H1 (cell line): ENCODE data around the gene CRB2. TPM values are rescaled to one million over a fixed set of nuclear protein-coding genes. Genes with fewer than 3 reads are reported as not detected.

Source experiments
- CTCF ChIA-PET: fragments of 300-600 bp; sonication (Branson Sonifier 250); formaldehyde crosslinking; loops from one replicate; lab custom pipeline; 2021; ENCODE audit not compliant: partially characterized antibody; lab: Charles Lee
- POLR2A ChIA-PET: fragments of 300-600 bp; sonication (Branson Sonifier 250); formaldehyde crosslinking; loops from one replicate; lab custom pipeline; 2021; ENCODE audit warnings: inconsistent platforms; ENCODE audit not compliant: partially characterized antibody; lab: Charles Lee
- DNase-seq, 2 experiments: peaks; one replicate each; pipeline versions ENCODE4 v3.0.0 to v3.0.0-alpha.2; 2010 to 2022; ENCODE audit warnings: low spot score in 2 of 2, low read depth in 1 of 2, mixed read lengths in 1 of 2
- FAIRE-seq: peaks from 2 replicates; lab custom pipeline; 2011; peaks lifted over from hg19 to GRCh38; lab: Jason Lieb, UNC
- H2AFZ ChIP-seq: 2 replicates; pipeline ENCODE4 v1.8.1; 2012; ENCODE audit warnings: low read length, inconsistent platforms
- H2AK5ac ChIP-seq: 2 replicates; pipeline ENCODE4 v1.6.1; 2013; ENCODE audit warnings: low read depth, low read length
- H2BK120ac ChIP-seq: replicated peaks from 2 replicates; pipeline ENCODE3; 2013; ENCODE audit warnings: low read depth, low read length, inconsistent platforms
- H2BK12ac ChIP-seq: 2 replicates; pipeline ENCODE4 v1.6.1; 2013; ENCODE audit warnings: low read depth, low read length
- H2BK15ac ChIP-seq: 2 replicates; pipeline ENCODE4 v1.6.1; 2013; ENCODE audit warnings: low read length
- H2BK20ac ChIP-seq: 2 replicates; pipeline ENCODE4 v1.6.1; 2013; ENCODE audit warnings: low read length
- H2BK5ac ChIP-seq: 2 replicates; pipeline ENCODE4 v1.6.1; 2013; ENCODE audit warnings: low read depth, low read length
- H3K14ac ChIP-seq: 2 replicates; pipeline ENCODE4 v1.6.1; 2013; ENCODE audit warnings: inconsistent platforms; ENCODE audit not compliant: insufficient read length
- H3K18ac ChIP-seq: 2 replicates; pipeline ENCODE4 v1.6.1; 2013; ENCODE audit warnings: low read length; ENCODE audit errors: extremely low read depth
- H3K23ac ChIP-seq: 2 replicates; pipeline ENCODE4 v1.6.1; 2013; ENCODE audit warnings: inconsistent platforms; ENCODE audit not compliant: insufficient read length
- H3K23me2 ChIP-seq: 2 replicates; pipeline ENCODE4 v1.6.1; 2013; ENCODE audit warnings: low read depth, low read length
- H3K27ac ChIP-seq: 2 replicates; pipeline ENCODE4 v1.6.1; 2011; ENCODE audit warnings: low read depth, low read length, inconsistent platforms
- H3K27me3 ChIP-seq, 4 experiments: replicated peaks in 1 of 4; 1 replicate in 1 of 4; 2 replicates in 3 of 4; pipeline versions ENCODE4 v1.6.1 to v1.8.1; 2011 to 2013; ENCODE audit warnings: low read length in 3 of 4, mild to moderate bottlenecking in 3 of 4, inconsistent platforms in 2 of 4, mixed read lengths in 2 of 4, moderate library complexity in 1 of 4; ENCODE audit not compliant: control insufficient read depth in 3 of 4, insufficient read depth in 3 of 4; ENCODE audit errors: extremely low read depth in 1 of 4
- H3K36me3 ChIP-seq, 4 experiments: 2 replicates each; pipeline versions ENCODE4 v1.6.1 to v1.8.1; 2011 to 2013; ENCODE audit warnings: mild to moderate bottlenecking in 4 of 4, low read length in 3 of 4, moderate library complexity in 2 of 4, control low read depth in 1 of 4, inconsistent platforms in 1 of 4; ENCODE audit not compliant: insufficient read depth in 4 of 4, control insufficient read depth in 2 of 4
- H3K4ac ChIP-seq: replicated peaks from 2 replicates; pipeline ENCODE3; 2013; ENCODE audit warnings: low read length, low read depth, mixed read lengths, inconsistent platforms; ENCODE audit not compliant: insufficient read length
- H3K4me1 ChIP-seq, 4 experiments: replicated peaks in 1 of 4; 1 replicate in 1 of 4; 2 replicates in 3 of 4; pipeline versions ENCODE4 v1.6.1 to v1.8.1; 2011 to 2013; ENCODE audit warnings: low read length in 3 of 4, inconsistent platforms in 2 of 4, mixed read lengths in 1 of 4; ENCODE audit not compliant: insufficient read depth in 4 of 4, control insufficient read depth in 3 of 4
- H3K4me2 ChIP-seq, 2 experiments: 2 replicates each; pipeline versions ENCODE4 v1.6.1 to v1.8.1; 2011 to 2013; ENCODE audit warnings: low read depth in 2 of 2, low read length in 2 of 2, control low read depth in 1 of 2, inconsistent platforms in 1 of 2, mild to moderate bottlenecking in 1 of 2; ENCODE audit not compliant: insufficient read depth in 1 of 2
- H3K4me3 ChIP-seq, 4 experiments: fragments of 200-600, 300-600 bp in 1 of 4; sonication (generic), shearing (Covaris generic), sonication (Bioruptor Twin) in 1 of 4; 2 replicates each; pipeline versions ENCODE4 v1.5.1 to v1.8.1; 2011 to 2016; ENCODE audit warnings: low read length in 4 of 4, low read depth in 3 of 4, control low read depth in 2 of 4, inconsistent platforms in 2 of 4, mild to moderate bottlenecking in 2 of 4, mixed read lengths in 1 of 4, moderate library complexity in 1 of 4; ENCODE audit not compliant: insufficient read depth in 2 of 4; ENCODE audit errors: extremely low read depth in 1 of 4
- H3K56ac ChIP-seq: replicated peaks from 2 replicates; pipeline ENCODE3; 2013; ENCODE audit warnings: low read depth, mild to moderate bottlenecking, mixed read lengths, low read length, inconsistent platforms; ENCODE audit not compliant: insufficient read length
- H3K79me1 ChIP-seq: 2 replicates; pipeline ENCODE4 v1.6.1; 2013; ENCODE audit warnings: low read depth, low read length, control low read depth
- H3K79me2 ChIP-seq, 2 experiments: 2 replicates each; pipeline versions ENCODE4 v1.6.1 to v1.8.1; 2012 to 2013; ENCODE audit warnings: low read length in 2 of 2, mild to moderate bottlenecking in 2 of 2, inconsistent platforms in 1 of 2; ENCODE audit not compliant: insufficient read depth in 2 of 2, control insufficient read depth in 1 of 2
- H3K9ac ChIP-seq, 4 experiments: replicated peaks in 1 of 4; 1 replicate in 1 of 4; 2 replicates in 3 of 4; pipeline versions ENCODE4 v1.6.1 to v1.8.1; 2011 to 2013; ENCODE audit warnings: low read depth in 3 of 4, low read length in 3 of 4, control low read depth in 2 of 4, mild to moderate bottlenecking in 2 of 4, moderate library complexity in 2 of 4, inconsistent platforms in 1 of 4; ENCODE audit errors: extremely low read depth in 1 of 4
- H3K9me3 ChIP-seq, 2 experiments: 2 replicates each; pipeline versions ENCODE4 v1.6.1 to v1.8.1; 2012 to 2013; ENCODE audit warnings: mild to moderate bottlenecking in 2 of 2, moderate library complexity in 2 of 2, control low read depth in 1 of 2, inconsistent platforms in 1 of 2, low read depth in 1 of 2, low read length in 1 of 2, mixed read lengths in 1 of 2; ENCODE audit not compliant: insufficient read depth in 2 of 2
- H4K20me1 ChIP-seq, 2 experiments: replicated peaks in 1 of 2; 2 replicates each; pipeline versions ENCODE3 to v1.8.1; 2011 to 2013; ENCODE audit warnings: inconsistent platforms in 2 of 2, low read length in 2 of 2, mild to moderate bottlenecking in 1 of 2; ENCODE audit not compliant: insufficient read depth in 2 of 2, control insufficient read depth in 1 of 2
- H4K5ac ChIP-seq: 2 replicates; pipeline ENCODE4 v1.6.1; 2013; ENCODE audit warnings: low read length, low read depth, mixed read lengths, inconsistent platforms; ENCODE audit not compliant: insufficient read length
- H4K8ac ChIP-seq: 2 replicates; pipeline ENCODE4 v1.8.0; 2013; ENCODE audit warnings: mild to moderate bottlenecking, moderate library complexity, low read length, inconsistent platforms; ENCODE audit not compliant: insufficient read depth; ENCODE audit errors: extremely low read depth
- H4K91ac ChIP-seq: replicated peaks from 2 replicates; pipeline ENCODE3; 2013; ENCODE audit warnings: low read length, mixed read lengths, inconsistent platforms; ENCODE audit not compliant: insufficient read length
- BRCA1 ChIP-seq: IDR thresholded peaks from 2 replicates; pipeline ENCODE4 v1.6.1; 2012; ENCODE audit warnings: low read depth, low read length, improper control_type of control experiment
- MAFK ChIP-seq: IDR thresholded peaks from 2 replicates; pipeline ENCODE4 v1.6.1; 2012; ENCODE audit warnings: low read depth, mild to moderate bottlenecking, improper control_type of control experiment, low read length
- POU5F1 ChIP-seq: IDR thresholded peaks from 2 replicates; pipeline ENCODE4 v1.6.1; 2011; ENCODE audit warnings: low read depth, mild to moderate bottlenecking, low read length, moderate library complexity
- WGBS, 2 experiments: shearing (Covaris generic) in 1 of 2; methylation state at CpG; one replicate each; pipeline versions ENCODE4 v1.1.6 to v1.1.7; 2013 to 2015; ENCODE audit warnings: low lambda C conversion rate in 2 of 2, mixed read lengths in 2 of 2, inconsistent platforms in 1 of 2, low coverage in 1 of 2, missing lambda C conversion rate in 1 of 2; ENCODE audit not compliant: insufficient replicate concordance in 2 of 2, insufficient coverage in 1 of 2, insufficient read length in 1 of 2; ENCODE audit errors: extremely low coverage in 1 of 2, missing lambda C conversion rate in 1 of 2; 5-methylcytosine and 5-hydroxymethylcytosine counted together
- polyA plus RNA-seq, 7 experiments: library from polyadenylated mRNA; depleted of rRNA in 3 of 7; stranded (reverse) in 5 of 7; unstranded in 2 of 7; fragments of >200 nt in 5 of 7; fragments of 200-250 nt in 2 of 7; gene quantifications; 1 replicate in 5 of 7; 2 replicates in 1 of 7; 4 replicates in 1 of 7; pipeline versions ENCODE4 v1.2.1 to v1.2.3, GENCODE V29; 2011 to 2013; ENCODE audit warnings: missing spikeins in 2 of 7, mixed read lengths in 2 of 7
- total RNA-seq: library from RNA; stranded (reverse); fragmentation: NEBNext Ultra II Directional; extraction: Animal tissue kit (Norgen Biotek cat#: 25700); gene quantifications from 2 replicates; pipeline ENCODE4 v1.2.1, GENCODE V29; 2021

CRB2 gene
- total and polyA plus RNA-seq, 2 of the 8 experiments (the other 6 are each of a cell fraction or from before 2014, with no cell fraction given): 4.0 to 8.4 TPM

DNA sequence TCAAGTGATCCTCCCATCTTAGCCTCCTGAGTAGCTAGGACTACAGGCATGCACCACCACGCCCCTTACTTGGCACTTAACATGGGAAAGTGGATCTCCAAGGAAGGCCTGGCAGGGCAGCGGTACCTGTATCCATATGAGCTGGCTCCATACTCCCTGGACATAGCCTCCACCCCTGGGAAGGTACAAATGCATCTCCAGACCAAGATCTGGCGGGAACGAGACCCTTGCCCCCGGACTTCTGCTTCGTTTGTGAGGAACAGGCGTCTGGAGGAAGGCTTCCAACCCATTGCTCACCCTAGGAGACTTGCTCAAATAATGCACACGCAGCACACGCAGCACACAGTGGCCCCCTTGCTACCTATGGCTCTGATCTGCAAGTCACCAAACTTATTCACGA is 55.2 kb downstream of the CRB2 start:
- Histone ChIP-seq H3K36me3 (no peaks in the 10 kb centered on the region; a peak in 1 of 8 replicates), H3K23me2 (no peaks in the 10 kb centered on the region), H2BK12ac (no peak overlapping the region), H3K79me2 (no peaks in the 10 kb centered on the region), H3K18ac (no peak overlapping the region), H3K27ac (no peak overlapping the region), H3K14ac (no peak overlapping the region), H2BK120ac (no peak overlapping the region), H3K79me1 (no peaks in the 10 kb centered on the region), H2BK5ac (no peak overlapping the region), H3K23ac (no peak overlapping the region), H3K56ac (no peak overlapping the region), H4K20me1 (no peaks in the 10 kb centered on the region), H2BK20ac (no peak overlapping the region), H3K4ac (no peak overlapping the region), H3K4me2 (no peak overlapping the region), H3K27me3 (no peaks in the 10 kb centered on the region), H4K5ac (no peak overlapping the region), H4K8ac (no peak overlapping the region), H3K4me3 (no peak overlapping the region), H3K9ac (no peak overlapping the region), H4K91ac (no peak overlapping the region), H2AK5ac (no peak overlapping the region), H3K4me1 (peaks cover 0 to 16% (median 8%) of the 10 kb centered on the region in 4 experiments; a peak in 6 of 7 replicates), H3K9me3 (no peaks in the 10 kb centered on the region), H2BK15ac (no peak overlapping the region), H2AFZ (no peak overlapping the region)
- FAIRE-seq (no peak), DNase-seq (no peak)
- CTCF ChIA-PET: interaction anchor here (1.1 to 4.9 kb wide), 5 partner anchors 9 to 30 kb away, joined by 3 to 40 read pairs (median 3); no protein-coding TSS in a partner anchor
- 88% methylated on average over 10 of the region's 10 CpGs; no CpG with 5 or more reads in 1 of the 2 experiments for WGBS, 2 experiments
- POLR2A ChIA-PET: interaction anchor here (0.7 to 1.2 kb wide), 2 partner anchors 10 to 277 kb away, joined by 3 read pairs; no protein-coding TSS in a partner anchor
- TF ChIP-seq MAFK: no peak
- TF ChIP-seq BRCA1: no peak
- TF ChIP-seq POU5F1: no peak
